Panc1 (cell line): Measurements from ENCODE around the gene MT1H. TPM values are rescaled to one million over a fixed set of nuclear protein-coding genes. Genes with fewer than 3 reads are reported as not detected.

Experiments used
- ATAC-seq: fragments of 200-7000 bp; cut with Tn5 transposase; 2 replicates; pipeline ENCODE4 v1.9.1; 2020; ENCODE audit warnings: mild to moderate bottlenecking, moderate library complexity
- BruUV-seq: library from RNA; stranded (reverse); fragments of 400-500 nt; replicated peaks from 2 replicates; lab custom pipeline; 2021; lab: Mats Ljungman, UMichigan
- CTCF ChIA-PET: fragments of 300-600 bp; sonication (Branson Sonifier 250); formaldehyde crosslinking; loops from one replicate; lab custom pipeline; 2022; ENCODE audit warnings: antibody characterized with exemption; lab: Charles Lee
- POLR2A ChIA-PET: fragments of 300-600 bp; sonication (Branson Sonifier 250); formaldehyde crosslinking; loops from one replicate; lab custom pipeline; 2022; ENCODE audit warnings: antibody characterized with exemption; lab: Charles Lee
- DNase-seq: peaks from one replicate; pipeline ENCODE4 v3.0.0-alpha.2; 2010; ENCODE audit warnings: low read depth, low spot score
- H3K27ac ChIP-seq: 2 replicates; pipeline ENCODE4 v1.5.1; 2011; ENCODE audit warnings: mild to moderate bottlenecking, low read length, inconsistent platforms
- H3K27me3 ChIP-seq: fragments of 200-500 bp; sonication (Bioruptor generic); 2 replicates; pipeline ENCODE4 v1.6.0; 2014; ENCODE audit warnings: low read length, inconsistent platforms; ENCODE audit not compliant: control insufficient read depth, insufficient read depth
- H3K36me3 ChIP-seq: fragments of 200-500 bp; sonication (Bioruptor generic); 2 replicates; pipeline ENCODE4 v1.5.1; 2014; ENCODE audit warnings: inconsistent platforms, mild to moderate bottlenecking, low read length, moderate library complexity; ENCODE audit not compliant: control insufficient read depth, insufficient read depth
- H3K4me1 ChIP-seq: 2 replicates; pipeline ENCODE4 v1.5.1; 2011; ENCODE audit warnings: inconsistent platforms, mild to moderate bottlenecking, low read length, moderate library complexity; ENCODE audit not compliant: control insufficient read depth, insufficient read depth
- H3K4me3 ChIP-seq, 2 experiments: 2 replicates each; pipeline ENCODE4 v1.5.1; 2011 to 2012; ENCODE audit warnings: low read depth in 2 of 2, low read length in 2 of 2, mild to moderate bottlenecking in 2 of 2, inconsistent platforms in 1 of 2, moderate library complexity in 1 of 2
- H3K9me3 ChIP-seq: fragments of 200-500 bp; sonication (Bioruptor generic); 2 replicates; pipeline ENCODE4 v1.5.1; 2014; ENCODE audit warnings: low read depth, mild to moderate bottlenecking, inconsistent platforms, low read length, moderate library complexity; ENCODE audit not compliant: control insufficient read depth, insufficient read depth
- CTCF ChIP-seq: fragments of 450-650 bp; IDR thresholded peaks from 2 replicates; pipeline ENCODE4 v1.5.1; 2017; ENCODE audit warnings: mild to moderate bottlenecking
- POLR2AphosphoS5 ChIP-seq: IDR thresholded peaks from 2 replicates; pipeline ENCODE4 v1.6.1; 2012; ENCODE audit warnings: mild to moderate bottlenecking, low read depth, low read length, moderate library complexity
- SIN3A ChIP-seq: IDR thresholded peaks from 2 replicates; pipeline ENCODE4 v1.6.1; 2012; ENCODE audit warnings: low read depth, mild to moderate bottlenecking, low read length, moderate library complexity, borderline replicate concordance; ENCODE audit not compliant: insufficient read depth
- TCF7L2 ChIP-seq: IDR thresholded peaks from 2 replicates; pipeline ENCODE4 v1.6.1; 2011; ENCODE audit warnings: mild to moderate bottlenecking, low read depth, low read length, inconsistent platforms
- in situ Hi-C: cut with HindIII; loops from 2 replicates; pipeline ENCODE4 v1.10.0; 2016; ENCODE audit warnings: low sequenced_read_pairs, low pct_unique_long_range_greater_than_20kb
- intact Hi-C: fragments of 100-400 bp; cut with micrococcal nuclease; formaldehyde crosslinking; loops from one replicate; pipeline ENCODE4 v1.10.0; 2022; ENCODE audit not compliant: unreplicated experiment
- total RNA-seq: library from RNA; stranded (reverse); gene quantifications from one replicate; pipeline ENCODE4 v1.2.1, GENCODE V29; 2021; ENCODE audit not compliant: unreplicated experiment
- TF ChIP-seq, protein P1 (sequence below), 2 experiments: IDR thresholded peaks; 2 replicates each; pipeline ENCODE4 v1.6.1; 2011 to 2012; ENCODE audit warnings: low read depth in 2 of 2, control low read depth in 1 of 2, low read length in 1 of 2, mild to moderate bottlenecking in 1 of 2, moderate library complexity in 1 of 2; ENCODE audit not compliant: insufficient read depth in 1 of 2

The MT1H gene
- total RNA-seq, 1 experiment from 2014 or later: not detected

DNA sequence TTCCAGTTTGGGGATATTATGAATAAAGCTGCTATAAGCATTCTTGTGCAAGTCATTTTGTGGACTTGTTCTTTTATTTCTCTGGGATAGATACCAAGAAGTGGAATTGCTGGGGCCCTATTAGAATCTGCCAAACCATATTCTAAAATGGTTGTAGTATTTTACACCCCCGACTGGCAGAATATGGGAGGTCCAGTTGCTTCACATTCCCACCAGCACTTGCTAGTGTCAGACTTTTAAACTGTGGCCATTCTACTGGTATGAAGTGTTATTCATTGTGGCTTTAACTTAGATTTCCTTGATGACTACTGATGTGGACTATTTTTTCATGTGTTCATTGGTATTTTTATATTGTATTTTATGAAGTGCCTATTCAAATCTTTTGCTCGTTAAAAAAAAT, 42.2 kb downstream of the MT1H start:
- no peaks in the 10 kb centered on the region for H3K36me3 ChIP-seq
- no peaks in the 10 kb centered on the region for H3K9me3 ChIP-seq
- in situ Hi-C loops: no loop called here
- DNase-seq (no peak), ATAC-seq (no peak)
- ChIA-PET POLR2A (no interaction called here), CTCF (no interaction called here)
- no peak overlapping the region for H3K4me3 ChIP-seq
- BruUV-seq: no TSS peak
- TF ChIP-seq SIN3A: no peak
- no peak for TF ChIP-seq TCF7L2
- TF ChIP-seq POLR2AphosphoS5: no peak
- TF ChIP-seq, protein P1, sequence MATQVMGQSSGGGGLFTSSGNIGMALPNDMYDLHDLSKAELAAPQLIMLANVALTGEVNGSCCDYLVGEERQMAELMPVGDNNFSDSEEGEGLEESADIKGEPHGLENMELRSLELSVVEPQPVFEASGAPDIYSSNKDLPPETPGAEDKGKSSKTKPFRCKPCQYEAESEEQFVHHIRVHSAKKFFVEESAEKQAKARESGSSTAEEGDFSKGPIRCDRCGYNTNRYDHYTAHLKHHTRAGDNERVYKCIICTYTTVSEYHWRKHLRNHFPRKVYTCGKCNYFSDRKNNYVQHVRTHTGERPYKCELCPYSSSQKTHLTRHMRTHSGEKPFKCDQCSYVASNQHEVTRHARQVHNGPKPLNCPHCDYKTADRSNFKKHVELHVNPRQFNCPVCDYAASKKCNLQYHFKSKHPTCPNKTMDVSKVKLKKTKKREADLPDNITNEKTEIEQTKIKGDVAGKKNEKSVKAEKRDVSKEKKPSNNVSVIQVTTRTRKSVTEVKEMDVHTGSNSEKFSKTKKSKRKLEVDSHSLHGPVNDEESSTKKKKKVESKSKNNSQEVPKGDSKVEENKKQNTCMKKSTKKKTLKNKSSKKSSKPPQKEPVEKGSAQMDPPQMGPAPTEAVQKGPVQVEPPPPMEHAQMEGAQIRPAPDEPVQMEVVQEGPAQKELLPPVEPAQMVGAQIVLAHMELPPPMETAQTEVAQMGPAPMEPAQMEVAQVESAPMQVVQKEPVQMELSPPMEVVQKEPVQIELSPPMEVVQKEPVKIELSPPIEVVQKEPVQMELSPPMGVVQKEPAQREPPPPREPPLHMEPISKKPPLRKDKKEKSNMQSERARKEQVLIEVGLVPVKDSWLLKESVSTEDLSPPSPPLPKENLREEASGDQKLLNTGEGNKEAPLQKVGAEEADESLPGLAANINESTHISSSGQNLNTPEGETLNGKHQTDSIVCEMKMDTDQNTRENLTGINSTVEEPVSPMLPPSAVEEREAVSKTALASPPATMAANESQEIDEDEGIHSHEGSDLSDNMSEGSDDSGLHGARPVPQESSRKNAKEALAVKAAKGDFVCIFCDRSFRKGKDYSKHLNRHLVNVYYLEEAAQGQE (IDR thresholded peaks at IDR 0.05; ENCODE audit: insufficient read depth in 1 of 2, low read depth in 2 of 2, low read length in 1 of 2): no peak
- no peak for TF ChIP-seq CTCF
- H3K27ac ChIP-seq: no peak overlapping the region
- H3K27me3 ChIP-seq: no peaks in the 10 kb centered on the region
- H3K4me1 ChIP-seq: peaks cover 13% of the 10 kb centered on the region; the same call in 1 of the 2 replicates
- intact Hi-C loops: no loop called here

- DNase-seq (no peak), ATAC-seq (no peak)
- CTCF ChIA-PET: interaction anchor here (0.7 kb wide), 1 partner anchor 113 kb away, joined by 12 read pairs; no protein-coding TSS in a partner anchor
- TF ChIP-seq, protein P1 (IDR thresholded peaks at IDR 0.05; ENCODE audit: insufficient read depth in 1 of 2, low read depth in 2 of 2, low read length in 1 of 2): no peak
- POLR2A ChIA-PET: no interaction called here
- no peaks in the 10 kb centered on the region for H3K9me3 ChIP-seq
- BruUV-seq: no TSS peak
- H3K36me3 ChIP-seq: no peaks in the 10 kb centered on the region
- no peaks in the 10 kb centered on the region for H3K27me3 ChIP-seq
- no peak overlapping the region for H3K4me3 ChIP-seq
- H3K27ac ChIP-seq: no peak overlapping the region
- intact Hi-C loops (no loop called here), in situ Hi-C loops (no loop called here)
- H3K4me1 ChIP-seq: 0 out of 2 replicates have a peak, but pooled peaks cover 7% of the 10 kb centered on the region
These were observed 44.2 kb downstream of the MT1H start for GRCh38 chr16:56713794-56714193.
